GM21360 (cell line): ENCODE results near the gene DLGAP4.

Source experiments
- ATAC-seq: cut with Tn5 transposase; IDR thresholded peaks from one replicate; pipeline ENCODE4 v1.9.1; 2021; ENCODE audit warnings: mild to moderate bottlenecking, moderate library complexity; ENCODE audit not compliant: unreplicated experiment

The DLGAP4 gene

GRCh38 chr20:36525620-36526365 lies 219.7 kb downstream of the DLGAP4 start:
- no peak for ATAC-seq

DNA sequence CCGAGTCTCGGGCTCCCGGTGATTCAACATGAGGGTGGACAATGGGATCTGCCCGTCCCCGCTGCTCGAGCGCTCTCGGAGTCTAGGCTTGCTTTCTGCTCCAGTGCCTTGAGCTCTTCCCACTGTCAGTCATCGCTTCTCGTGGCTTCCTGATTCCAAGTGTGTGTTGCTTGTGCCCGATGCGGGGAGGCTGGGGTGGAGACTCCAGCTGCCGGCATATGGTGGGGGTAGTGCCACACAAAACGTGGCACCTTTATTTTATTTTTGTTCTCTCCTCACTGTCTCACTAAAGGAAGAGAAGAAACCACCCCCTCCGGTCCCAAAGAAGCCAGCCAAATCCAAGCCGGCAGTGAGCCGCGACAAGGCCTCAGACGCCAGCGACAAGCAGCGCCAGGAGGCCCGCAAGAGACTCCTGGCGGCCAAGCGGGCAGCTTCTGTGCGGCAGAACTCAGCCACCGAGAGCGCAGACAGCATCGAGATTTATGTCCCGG lies 220.4 kb downstream of the DLGAP4 start:
- ATAC-seq = no peak

DNA sequence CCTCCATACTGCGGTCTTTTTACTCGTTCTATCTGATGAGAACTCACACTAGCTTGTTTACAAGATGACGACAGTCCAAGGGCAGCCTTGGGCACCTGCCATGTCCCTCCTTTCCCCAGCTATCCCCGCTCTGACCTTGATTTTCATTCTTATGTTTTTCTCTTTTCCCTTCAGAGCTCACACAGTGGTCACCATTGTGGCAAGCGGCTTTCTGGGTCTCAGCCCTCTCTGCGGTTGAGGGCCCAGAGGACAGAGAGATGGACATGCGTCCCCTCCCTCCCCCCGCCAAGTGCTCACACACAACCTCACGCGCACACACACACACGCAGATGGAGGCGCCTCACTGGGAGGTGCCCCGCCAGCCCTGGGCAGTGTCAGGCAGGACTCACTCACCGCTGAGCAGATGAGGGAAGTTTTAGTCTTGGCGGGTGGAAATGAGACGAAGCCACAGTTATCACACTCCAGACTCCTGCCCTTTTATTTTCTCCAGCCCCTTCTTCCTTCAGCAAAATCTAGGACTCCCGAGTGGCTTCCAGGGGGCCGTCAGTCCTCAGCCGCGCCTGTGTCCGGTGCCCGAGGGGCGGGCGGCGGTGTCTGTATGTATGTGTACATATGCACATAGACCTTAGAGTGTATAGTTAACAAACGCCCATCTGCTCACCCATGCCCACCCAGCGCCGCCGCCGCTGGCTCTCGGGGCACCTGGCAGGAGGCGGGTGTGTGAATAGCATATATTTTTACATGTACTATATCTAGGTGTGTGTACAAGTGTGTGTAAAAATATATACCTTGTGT lies 221.4 kb downstream of the DLGAP4 start:
- ATAC-seq = no peak

GRCh38 chr20:36528176-36528874 lies 222.2 kb downstream of the DLGAP4 start:
- no peak for ATAC-seq

DNA sequence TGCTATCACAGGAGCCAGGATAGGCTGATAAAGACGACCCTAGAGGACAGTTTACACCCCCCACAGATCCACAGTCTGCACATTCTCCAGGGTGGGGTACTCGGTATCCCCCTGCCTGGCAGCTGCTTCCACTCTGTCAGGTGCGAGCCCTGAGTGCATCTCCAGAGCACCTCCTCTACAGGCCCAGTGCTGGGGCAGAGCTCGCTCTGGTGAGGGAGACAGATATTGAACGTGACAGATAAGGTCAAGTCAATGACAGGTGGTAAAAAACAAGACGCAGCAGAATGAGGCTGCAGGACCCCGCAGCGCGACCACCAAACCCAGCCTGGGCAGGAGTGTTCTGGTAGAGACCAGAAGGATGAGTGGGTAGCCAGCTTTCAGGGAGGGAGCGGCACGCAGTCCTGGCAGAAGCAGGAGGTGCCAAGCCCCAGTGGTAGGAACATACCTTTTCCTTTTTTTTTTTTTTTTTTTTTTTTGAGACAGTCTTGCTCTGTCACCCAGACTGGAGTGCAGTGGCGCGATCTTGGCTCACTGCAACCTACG lies 222.8 kb downstream of the DLGAP4 start:
- ATAC-seq = no peak

DNA sequence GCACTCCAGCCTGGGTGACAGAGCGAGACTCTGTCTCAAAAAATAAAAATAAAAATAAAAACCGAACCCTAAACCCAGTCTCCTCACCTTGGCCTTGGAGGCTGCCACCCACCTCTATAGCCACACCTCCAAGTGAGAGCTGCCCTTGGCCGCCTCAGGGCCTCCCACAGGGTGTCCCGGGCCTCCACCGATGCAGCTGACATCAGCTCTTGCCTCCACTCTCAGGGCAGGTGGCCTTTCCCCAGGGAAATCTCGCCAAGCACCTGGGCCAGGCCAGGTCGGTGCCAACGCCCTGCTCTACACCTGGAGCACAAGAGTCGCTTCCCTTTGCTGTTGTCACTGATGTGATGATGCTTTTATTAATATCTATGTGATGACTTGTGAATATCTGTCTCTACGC lies 226.2 kb downstream of the DLGAP4 start:
- no peak for ATAC-seq

- ATAC-seq = no peak
Measured at GRCh38 chr20:36532822-36533221, 226.7 kb downstream of the DLGAP4 start.

GRCh38 chr20:36538026-36538722 lies 232.0 kb downstream of the DLGAP4 start:
- no peak for ATAC-seq

DNA sequence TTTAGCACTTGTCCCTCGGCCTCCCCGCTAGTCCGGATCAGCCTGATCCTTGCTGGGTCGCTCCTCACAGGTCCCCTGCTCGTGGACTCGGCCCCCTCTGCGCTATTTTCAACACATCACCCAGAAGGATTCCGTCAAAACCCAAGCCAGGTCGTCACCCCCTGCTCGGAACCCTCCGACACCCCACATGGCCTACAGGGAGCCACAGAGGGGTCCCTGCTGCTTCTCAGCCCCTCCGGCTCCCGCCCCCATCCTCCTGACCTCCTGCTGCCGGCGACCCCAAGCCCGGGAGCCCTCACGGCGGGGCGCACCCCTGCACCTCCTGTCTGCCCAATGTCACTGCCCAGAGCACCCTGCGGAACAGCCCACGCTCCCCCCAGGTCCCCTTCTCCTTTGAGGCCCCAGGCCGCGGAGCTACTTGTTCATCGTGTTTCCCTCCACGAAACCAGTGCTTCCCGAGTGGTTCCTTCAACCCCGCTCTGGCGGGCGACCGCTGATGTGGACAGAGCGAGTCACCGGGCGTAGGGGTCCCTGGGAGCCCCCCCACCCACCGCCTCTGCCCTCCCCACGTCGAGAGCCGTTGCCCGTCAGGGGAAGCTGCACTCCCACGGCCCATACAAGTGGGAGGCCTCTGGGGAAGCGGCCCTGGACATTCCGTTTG lies 234.5 kb downstream of the DLGAP4 start:
- no peak for ATAC-seq

- no peak for ATAC-seq
Measured at GRCh38 chr20:36541227-36541767, 235.2 kb downstream of the DLGAP4 start, which contains the start of gene MYL9. TSS of gene MYL9 (plus strand) at chr20:36541519. CDS start at chr20:36544885, 3,366 bp downstream.

DNA sequence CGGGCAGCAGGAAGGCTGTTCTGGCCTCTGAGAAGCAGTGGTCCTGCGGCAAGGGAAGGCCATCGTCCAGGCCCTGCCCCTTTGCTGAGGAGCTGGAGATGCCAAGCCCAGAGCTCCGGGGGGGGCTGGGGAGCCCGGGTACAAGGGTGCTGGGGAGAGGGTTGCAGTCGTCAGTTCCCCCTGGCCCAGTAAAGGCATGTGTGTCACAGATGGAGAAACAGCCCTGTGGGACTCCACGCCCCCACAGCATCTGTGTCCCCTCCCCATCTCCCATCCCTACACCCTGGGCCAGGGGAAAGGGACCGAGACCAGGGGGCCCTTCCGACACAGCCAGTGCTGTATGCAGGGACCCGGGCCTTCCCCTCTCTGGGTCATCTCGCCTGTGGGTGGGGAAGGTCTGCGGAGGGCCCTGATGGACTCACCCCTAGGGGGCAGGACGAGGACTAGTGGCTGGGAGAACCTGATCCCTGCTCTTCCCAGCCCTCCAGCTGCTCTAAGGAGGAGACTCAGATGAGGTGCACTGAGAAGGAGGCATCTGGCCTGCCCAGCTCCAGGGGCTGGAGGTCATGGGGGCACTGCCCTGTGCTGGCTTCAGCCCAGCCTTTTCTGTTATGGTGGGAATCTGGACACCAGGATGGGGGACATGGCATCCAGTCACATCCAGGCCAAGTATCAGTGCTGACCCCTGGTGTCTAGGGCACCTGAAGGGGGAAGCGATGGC lies 235.8 kb downstream of the DLGAP4 start:
- ATAC-seq = no peak

DNA sequence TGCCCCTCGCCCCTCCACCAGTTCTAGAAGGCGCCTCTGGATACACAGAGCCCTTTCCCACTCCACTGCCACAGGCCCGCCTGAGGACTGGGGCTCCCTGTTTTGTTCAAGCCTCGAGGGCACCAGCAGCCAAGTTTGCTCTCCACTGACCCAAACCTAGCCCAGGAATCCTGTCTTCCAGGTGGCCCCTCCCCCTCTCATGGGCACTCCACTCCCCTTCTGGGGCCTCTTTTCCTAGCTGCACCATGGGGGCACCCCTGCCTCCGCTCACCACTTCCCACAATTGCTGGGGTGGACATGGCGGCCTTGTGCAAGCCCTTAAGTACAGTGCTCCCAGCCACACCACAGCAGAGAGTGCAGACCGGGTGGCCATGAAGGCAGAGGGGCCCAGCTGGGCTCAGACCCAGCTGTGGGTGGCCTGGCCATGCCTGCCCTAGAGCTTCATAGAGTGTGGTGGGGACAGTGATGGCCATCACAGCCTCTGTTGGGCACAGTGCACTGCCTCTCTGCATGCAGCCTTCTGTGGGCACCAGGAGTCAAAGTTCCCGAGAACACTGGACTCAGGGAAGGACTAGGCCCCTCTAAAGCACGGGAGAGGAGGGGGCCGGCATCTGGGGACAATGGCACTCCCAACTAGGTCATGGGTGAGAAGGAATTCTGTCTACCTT lies 236.5 kb downstream of the DLGAP4 start:
- ATAC-seq = no peak

DNA sequence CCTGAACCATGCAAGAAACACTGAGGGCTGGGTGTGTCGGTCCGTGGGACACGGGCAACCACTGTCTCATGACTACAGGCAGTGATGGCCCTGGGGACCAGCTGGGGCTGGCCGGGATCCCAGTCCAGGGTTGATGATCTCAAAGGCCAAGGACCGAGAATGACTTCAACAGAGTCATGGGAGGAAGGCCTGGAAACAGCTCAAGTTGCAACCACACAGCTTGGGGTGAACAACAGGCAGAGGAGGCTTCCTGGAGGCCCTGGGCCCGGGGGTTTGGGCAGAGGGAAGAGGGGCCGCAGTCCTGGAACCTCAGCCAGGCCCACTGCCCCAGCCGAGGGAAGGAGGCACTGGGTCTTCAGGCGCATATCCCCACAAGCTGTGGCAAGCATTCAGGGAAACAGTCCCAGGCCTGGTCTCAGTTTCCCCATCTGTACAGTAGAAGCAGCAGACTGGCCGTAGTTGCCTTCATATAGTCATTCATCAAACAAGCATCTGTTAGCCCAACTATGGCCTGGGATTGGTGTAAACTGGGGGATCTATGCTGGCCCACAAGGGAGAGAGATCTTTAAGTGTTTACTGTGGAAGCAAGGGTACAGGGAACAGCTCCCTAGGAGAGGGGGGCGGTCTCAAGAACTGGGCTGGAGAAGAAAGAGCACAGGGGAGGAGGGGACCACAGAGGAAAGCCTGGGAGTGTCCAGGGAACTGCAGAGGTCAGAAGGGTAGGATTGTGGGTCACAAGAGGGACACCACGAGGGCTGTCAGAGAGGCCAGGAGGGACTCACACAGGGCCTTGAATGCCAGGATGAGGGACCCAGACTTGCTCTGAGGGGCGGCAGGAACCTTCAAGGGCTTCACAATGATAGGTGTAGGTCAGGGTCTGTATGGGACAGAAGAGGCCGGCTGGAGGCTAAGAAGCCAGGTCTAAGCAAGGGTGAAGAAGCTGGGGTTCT lies 237.3 kb downstream of the DLGAP4 start:
- no peak for ATAC-seq

DNA sequence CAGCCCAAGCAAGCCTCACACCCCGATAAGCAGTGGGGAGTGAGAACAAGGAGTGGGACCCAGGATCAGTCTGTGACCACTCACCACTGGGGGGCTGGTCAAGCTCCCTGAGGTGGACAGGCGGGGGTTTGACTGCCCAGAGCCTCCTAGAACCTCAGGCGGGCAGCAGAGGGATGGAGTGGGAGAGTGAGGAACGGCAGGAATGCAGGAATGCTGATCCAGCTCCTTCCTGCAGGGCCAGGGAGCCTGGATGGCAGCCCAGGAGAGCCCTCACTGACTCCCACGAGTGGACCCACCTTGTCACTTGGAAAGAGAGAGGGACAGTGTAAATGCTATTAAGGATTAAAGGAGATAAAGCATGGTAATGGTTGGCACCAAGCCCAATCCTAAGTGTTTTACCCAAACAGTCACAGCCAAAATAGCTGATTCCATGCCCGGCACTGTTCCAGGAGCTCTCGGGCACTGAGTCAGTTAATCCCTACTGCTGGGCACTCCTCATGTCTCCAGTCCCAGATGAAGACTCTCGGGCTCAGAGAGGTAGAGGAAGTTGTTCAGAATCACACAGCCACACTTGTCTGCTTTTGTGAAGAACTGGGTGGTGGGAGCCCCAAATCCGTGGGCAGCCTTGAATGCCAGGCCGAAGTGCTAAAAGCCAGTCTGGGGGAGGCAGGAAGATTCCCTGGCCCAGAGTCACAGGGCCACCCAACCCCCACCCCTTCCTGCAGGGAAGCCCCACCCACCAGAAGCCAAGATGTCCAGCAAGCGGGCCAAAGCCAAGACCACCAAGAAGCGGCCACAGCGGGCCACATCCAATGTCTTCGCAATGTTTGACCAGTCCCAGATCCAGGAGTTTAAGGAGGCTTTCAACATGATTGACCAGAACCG lies 238.2 kb downstream of the DLGAP4 start:
- no peak for ATAC-seq

DNA sequence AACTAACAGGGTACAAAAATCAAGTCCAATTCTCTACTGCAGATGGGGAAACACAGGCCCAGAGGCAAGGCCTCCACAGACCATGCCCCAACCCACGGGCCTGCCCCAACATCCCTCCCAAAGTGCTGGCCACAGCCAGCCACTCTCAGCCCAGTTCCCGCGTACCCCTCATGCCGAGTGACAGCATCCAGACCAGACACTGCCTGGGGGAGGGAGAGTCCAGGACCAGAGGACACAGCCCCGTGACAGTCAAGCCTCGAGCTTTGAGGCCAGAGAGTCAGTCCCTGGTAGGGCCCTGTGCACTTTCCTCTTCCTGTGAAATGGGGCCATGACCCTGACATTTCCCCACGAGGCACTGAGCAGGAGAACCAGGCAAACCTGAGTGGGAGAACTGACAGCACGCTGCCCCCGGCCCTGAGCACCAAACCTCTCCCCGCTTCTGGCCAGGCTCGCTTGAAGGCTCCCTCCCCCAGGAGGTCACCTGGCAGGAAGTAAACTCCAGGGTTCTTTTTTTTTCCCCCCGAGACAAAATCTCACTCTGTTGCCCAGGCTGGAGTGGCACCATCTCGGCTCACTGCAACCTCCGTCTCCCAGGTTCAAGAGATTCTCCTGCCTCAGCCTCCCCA lies 240.1 kb downstream of the DLGAP4 start:
- no peak for ATAC-seq
